ENCODE results near the gene CDC42EP2.

GRCh38 chr11:65304110-65304509 lies 10.6 kb upstream of the CDC42EP2 start:
- TF ChIP-seq POLR2A (IDR thresholded peaks at IDR 0.05) (no peak), EP300 (IDR thresholded peaks at IDR 0.05) (no peak), CTCF (IDR thresholded peaks at IDR 0.05) (no peak), POLR2AphosphoS5 (IDR thresholded peaks at IDR 0.05) (no peak)
